Retina (tissue), 1 donor: ENCODE results near the gene RHOB.
"Not testable (repeated sequence)": the region's sequence is repeated elsewhere in the genome, so short reads cannot be mapped to it uniquely, and the experiment has no call there.

Experiments
- DNase-seq: peaks from one replicate; pipeline ENCODE4 v3.0.0-alpha.2; 2016

The RHOB gene

GRCh38 chr2:20446917-20447436 lies at the start of gene RHOB:
RHOB (plus strand) TSS chr2:20447074; CDS start chr2:20447466, 392 bp downstream.
- DNase-seq = peak; percentile 98

- DNase-seq = no peak
These were observed 48.9 kb upstream of the RHOB start for GRCh38 chr2:20397811-20398447.

DNA sequence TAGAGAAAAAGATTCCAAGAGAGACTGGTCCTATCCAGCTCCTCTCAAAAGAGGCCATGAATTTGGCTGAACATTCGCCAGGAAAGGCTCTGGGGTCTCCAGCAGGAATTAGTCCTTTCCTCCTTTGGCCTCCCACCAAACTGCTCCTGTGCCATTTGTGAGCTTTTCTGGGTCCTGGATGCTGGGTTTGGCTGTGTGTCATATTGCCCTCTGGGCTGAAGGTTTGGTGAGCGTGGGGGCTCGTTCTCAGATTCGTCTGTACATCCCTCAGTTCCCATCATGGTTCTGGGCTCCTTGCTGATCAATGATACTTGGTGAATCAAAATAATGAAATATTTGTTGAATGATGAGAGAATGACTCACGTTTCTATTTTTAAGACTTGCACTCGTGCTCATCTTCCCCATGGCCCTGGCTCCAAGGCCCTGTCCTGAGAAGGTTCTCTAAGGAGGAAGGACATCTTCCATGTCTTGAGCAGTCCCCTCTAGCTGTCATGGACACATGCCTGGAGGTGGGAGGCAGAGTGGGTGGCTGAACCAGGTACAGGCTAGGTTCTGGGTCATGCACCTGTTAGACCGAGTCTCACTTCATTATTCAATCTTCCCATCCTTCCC lies 47.8 kb upstream of the RHOB start:
- DNase-seq = no peak

DNA sequence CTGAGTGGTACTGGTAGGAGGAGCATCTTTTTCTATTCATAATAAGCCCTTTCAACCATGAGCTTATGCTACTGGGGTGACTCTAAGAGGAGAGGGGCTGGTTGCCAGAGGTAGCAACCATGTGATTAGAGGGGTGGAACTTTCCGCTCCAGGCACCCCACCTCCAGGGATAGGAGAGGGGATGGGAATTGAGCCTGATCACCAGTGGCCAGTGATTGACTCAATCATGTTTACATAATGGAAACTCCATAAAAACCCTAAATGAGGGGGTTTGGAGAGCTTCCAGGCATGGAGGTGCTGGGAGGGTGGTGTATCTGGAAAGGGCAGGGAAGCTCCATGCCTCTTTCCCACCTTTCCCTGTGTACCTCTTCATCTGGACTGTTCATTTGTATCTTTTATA lies 46.6 kb upstream of the RHOB start:
- no peak for DNase-seq

GRCh38 chr2:20400787-20401488 lies 45.9 kb upstream of the RHOB start:
- no peak for DNase-seq

GRCh38 chr2:20401489-20401835 lies 45.4 kb upstream of the RHOB start:
- DNase-seq = no peak

GRCh38 chr2:20403774-20404312 lies 43.0 kb upstream of the RHOB start:
- no peak for DNase-seq

DNA sequence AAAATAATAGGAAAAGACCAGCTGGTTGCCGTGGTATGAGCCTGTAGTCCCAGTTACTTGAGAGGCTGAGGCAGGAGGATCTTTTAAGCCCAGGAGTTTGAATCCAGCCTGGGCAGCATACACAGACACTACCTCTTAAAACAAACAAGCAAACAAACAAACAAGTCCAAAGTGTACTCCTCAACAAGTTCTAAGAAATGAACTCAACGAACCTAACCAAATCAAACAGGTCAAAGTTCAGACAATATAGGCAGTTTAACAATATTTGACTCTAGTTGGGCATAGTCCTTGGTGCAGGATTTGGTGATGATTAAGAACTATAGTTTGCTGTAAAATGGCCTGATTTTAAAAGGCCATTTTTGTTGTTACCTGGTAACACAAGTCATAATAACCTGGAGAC lies 41.9 kb upstream of the RHOB start:
- DNase-seq = no peak

DNA sequence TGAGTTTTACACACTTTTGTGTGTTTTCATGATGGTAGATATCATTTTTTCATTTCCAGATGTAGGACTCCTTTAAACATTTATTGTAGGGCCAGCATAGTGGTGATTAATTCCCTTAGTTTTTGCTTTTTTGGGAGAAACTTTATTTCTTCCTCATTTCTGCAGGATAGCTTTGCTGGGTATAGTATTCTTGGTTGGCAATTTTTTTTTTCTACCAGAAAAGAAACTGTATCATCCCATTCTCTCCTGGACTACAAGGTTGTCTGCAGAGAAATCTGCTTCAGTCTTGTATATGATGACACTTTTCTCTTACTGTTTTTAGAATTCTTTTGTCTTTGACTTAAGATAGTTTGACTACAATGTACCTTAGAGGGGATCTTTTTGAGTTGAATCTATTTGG lies 37.8 kb upstream of the RHOB start:
- no peak for DNase-seq

- DNase-seq = no peak
These were observed 36.2 kb upstream of the RHOB start for GRCh38 chr2:20410556-20411277.

DNA sequence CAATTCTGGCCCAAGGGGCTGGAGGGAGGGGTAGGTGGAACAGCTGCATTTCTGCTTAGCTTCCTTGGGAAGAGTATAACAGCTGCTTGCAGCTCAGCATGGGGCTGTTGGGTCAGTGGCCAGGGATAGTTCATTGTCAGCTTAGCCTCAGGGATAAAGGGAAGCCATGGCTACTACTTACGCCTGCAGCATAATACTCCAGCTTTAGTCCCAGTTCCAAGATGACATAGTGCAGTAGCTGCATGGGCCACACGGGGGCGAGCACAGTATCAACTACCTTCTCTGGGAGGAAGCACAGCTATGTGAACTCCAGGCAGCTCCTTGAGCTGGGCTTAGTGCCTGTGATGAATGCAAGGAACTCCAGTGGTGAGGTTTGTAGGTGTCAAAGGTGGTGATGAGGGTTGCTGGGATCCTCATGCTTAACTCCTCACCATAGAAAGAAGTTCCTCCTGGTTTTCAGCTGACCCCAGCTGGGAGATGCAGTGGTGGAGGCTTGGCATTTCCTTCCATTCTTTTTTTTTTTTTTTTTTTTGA lies 35.4 kb upstream of the RHOB start:
- peak; percentile 23 for DNase-seq

DNA sequence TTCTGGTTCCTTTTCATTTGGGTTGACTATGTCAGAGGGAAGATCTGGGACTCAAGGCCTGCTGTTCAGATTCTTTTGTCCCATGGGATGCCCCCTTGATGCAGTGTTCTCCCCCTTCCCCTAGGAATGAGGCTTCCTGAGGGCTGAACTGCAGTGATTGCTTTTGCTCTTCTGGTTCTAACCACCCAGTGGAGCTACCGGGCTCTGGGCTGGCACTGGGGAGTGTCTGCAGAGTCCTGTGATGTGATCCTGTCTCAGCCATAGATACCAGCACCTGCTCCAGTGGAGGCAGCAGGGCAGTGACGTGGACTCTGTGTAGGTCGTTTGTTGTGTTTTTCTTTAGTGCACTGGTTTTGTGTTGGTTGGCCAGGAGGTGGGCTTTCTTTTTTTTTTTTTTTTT lies 32.1 kb upstream of the RHOB start:
- DNase-seq = no peak

DNA sequence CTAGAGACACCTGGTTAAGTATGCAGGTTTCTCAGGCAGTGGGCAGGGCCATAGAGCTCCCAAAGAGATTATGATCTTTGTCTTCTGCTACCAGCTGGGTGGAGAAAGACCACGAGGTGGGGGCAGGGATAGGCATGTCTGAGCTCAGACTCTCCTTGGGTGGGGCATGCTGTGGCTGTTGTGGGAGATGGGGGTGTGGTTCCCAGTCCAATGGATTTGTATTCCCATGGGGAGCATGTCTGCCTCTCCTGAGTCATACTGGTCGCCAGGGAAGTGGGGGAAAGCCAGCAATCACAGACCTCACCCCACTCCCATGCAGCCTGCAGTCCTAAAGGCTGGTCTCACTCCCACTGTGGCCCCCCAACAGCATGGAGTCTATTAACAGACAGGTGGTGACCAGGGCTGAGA lies 31.4 kb upstream of the RHOB start:
- DNase-seq = no peak

DNA sequence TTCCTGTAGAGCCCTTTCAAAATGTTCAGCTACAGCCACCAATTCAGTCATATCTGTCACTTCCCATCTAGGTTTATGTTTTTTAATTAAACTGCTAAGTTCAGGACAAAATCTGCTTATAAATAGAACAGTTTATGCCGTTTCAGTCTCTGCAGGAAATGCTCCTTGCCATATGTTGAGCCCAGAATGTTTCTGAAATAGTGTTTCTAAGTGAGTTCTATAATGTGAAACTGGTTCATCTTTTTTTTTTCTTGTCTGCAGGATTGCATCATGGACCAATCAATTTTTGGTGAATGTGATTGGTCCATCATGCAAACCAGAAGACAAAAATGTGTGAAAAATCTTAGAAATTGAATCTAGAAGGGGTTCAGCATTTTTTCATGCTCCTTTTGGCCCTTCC lies 30.2 kb upstream of the RHOB start:
- no peak for DNase-seq

- not testable (repeated sequence) for DNase-seq
These were observed 29.5 kb upstream of the RHOB start for GRCh38 chr2:20417230-20417821.

DNA sequence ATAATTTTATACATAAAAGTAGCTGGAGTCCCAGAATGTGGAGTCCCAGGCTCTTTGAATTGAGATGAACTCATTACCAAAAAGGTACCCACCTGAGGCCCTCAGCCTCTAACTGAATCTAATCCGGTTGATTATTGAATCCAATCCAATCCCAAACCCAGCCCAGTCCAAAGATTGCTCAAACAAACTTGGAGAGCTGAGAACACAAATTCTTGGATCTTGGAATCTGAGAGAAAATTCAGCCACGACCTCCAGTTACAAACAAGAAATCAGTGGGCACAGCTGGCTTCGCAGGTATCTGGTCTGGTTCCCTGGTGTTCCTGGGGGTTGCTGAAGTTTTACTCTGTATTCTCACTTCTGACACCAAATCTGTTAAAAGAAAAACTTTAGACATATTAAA lies 28.4 kb upstream of the RHOB start:
- no peak for DNase-seq

- no peak for DNase-seq
These were observed 27.8 kb upstream of the RHOB start for GRCh38 chr2:20419007-20419576.

GRCh38 chr2:20419752-20420151 lies 27.1 kb upstream of the RHOB start:
- no peak for DNase-seq

DNA sequence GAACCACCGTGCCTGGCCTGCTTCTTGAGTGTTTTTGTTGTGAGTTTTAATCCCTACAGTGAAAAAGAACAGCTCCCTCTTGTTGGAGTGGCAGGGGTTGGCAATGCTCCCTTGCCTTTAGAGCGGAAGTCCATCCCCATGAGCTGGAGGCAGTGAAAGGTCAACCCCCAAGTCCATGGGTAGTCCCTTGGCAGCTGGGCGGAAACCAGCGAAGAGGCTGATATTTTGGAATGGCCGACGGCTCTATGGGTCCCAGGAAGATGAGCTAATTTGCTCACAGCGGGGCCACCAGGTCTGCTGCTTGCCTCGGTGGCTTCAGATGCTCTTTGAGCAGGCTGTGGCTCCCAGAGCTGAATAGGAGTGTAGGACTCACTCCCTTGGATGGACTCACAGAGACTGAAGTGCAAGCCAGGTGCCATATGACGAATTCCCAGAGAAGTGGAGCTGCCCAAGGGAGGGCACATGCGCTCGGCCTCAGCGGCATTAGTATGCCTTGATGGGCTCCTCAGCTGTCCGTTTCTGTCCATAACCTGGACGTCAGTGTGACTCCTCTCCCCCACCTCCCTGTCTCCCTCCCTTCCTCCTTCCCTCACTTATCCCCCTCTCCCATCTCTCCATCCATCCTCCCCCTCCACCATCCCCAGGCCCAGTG lies 25.4 kb upstream of the RHOB start:
- DNase-seq = no peak

DNA sequence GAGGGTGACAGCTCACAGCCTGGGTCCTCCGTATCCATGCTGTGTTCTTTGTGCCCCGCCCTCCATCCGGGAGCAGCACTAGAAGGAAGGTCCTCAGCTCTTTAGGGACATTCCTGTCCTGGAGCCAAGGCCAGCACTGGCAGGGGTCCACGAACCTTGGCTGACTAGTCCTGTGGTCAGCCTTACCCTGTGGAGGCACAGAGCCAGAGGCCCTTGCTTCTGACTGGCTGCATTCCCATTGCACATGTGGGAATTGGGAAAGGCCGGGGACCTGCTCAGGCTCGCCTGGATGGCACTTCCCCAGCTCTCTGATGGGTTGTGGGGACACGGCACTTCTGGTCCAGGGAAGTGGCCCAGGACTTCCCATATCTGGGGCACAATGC lies 24.9 kb upstream of the RHOB start:
- no peak for DNase-seq

DNA sequence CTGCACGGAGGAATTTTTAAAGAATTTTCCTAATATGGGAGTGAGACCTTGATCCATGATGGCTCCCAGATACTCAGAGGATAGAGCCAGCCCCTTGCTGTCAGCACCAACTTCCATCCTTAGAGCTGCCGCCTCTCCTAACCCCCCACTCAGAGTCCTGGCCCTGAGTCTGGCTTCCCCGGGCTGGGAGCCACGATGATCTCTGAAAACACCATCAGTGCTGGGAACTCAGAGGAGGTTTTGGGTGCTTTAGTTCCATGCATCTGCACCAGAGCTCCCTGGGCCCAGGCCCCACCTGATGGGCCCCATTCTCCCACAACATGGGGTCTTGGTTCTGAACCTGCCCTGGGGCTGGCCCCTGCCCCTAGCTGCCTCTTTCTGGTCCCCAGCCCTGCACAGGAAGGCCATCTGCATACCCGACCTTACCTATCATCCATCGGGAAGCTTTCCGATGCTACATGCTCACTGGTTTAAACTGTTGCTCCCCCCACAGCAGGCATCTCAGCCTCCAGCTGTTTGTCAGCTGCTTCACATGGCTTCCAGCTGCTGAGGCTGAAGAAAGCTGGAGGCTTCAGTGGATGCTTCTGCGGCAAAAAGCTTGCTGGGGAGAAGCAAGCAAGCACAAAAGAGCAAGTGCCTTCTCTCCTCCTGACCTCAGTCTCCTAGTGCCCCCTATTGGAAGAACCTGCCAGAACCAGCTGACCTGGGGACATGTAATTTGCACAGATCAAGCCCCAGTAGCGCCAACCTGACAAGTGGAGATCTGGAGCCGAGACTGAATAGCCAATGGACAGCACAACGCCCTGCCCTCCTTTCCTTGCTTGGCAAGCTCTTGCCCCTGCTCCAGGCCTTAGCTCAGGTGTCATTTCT lies 24.2 kb upstream of the RHOB start:
- DNase-seq = peak; percentile 23
